Left renal pelvis (tissue), 4 donors: ENCODE measurements around the gene FBN1. TPM values are rescaled to one million over a fixed set of nuclear protein-coding genes. Genes with fewer than 3 reads are reported as not detected.

Experiments
- DNase-seq, 4 donors: peaks; one replicate each; pipeline ENCODE4 v3.0.0-alpha.2; 2013; ENCODE audit warnings: low read depth in 4 of 4, low spot score in 3 of 4
- polyA plus RNA-seq, 4 donors: library from polyadenylated mRNA; unstranded; fragments of 120-200 nt; gene quantifications; one replicate each; pipeline ENCODE4 v1.2.1, GENCODE V29; 2013; ENCODE audit not compliant: insufficient read length in 4 of 4

Gene FBN1
- polyA plus RNA-seq, 4 donors: 67.6 to 462 (median 133) TPM

GRCh38 chr15:48584090-48584811 is 61.3 kb downstream of the FBN1 start:
- DNase-seq: no peak

DNA sequence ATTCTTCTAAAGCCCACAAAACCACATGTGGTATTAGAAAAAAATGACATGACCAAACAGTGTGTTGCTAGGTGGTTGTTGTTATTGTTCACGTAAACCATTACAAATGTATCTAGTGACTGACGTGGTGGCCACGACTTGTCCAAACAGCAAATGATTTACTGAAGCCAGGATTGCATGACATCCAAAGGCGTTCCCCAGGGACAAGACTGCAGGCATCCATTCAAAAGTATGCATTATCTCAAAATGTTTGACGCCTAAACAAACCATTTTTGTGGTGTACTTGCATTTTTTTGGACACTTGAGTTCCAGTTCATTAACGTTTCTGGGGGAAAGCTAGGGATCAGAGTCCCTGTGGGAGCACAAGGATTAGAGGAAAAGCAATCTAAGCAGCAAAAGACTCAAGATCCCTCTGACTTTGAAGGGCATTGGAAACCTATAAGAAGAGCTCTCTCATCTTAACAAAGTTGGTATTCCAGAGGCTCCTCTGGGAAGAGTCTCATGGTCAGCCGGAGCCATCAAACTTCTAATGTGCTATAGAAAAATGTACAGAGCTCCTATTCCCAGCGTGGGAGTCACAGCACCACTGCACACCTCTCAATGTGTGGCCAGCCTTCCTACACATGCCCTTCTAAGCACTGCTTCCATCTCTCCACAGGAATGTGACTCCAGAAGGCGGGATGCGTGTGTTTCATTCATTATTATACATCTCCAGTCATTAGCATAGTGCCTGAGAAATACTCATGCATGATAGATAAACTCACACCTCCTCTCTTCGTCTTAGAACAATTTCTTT is 62.9 kb downstream of the FBN1 start:
- no peak for DNase-seq

DNA sequence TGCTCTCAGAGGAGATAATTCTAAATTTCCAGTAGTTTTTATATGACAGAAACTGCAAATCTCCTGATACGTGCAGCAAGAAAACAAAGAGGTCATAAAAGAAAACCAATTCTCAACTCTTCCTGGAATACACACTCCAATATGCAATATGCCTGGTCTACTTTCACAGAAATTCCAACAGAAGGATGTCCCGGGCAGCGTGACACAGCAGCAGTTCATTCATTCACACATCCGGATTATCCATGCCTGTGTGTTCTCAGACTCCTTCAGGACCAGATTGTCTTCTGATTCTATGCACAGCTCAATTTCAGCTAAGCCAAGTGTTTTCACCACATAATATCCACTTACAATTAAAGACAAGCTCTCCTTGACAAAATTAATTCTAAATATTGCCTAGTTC is 64.3 kb downstream of the FBN1 start:
- DNase-seq: no peak

GRCh38 chr15:48580736-48581135 is 64.8 kb downstream of the FBN1 start:
- no peak for DNase-seq

- no peak for DNase-seq
These were observed 65.4 kb downstream of the FBN1 start for GRCh38 chr15:48579945-48580671.

GRCh38 chr15:48578965-48579364 is 66.5 kb downstream of the FBN1 start:
- no peak for DNase-seq

GRCh38 chr15:48577469-48577868 is 68.0 kb downstream of the FBN1 start:
- no peak for DNase-seq

- no peak for DNase-seq
These were observed 71.3 kb downstream of the FBN1 start for GRCh38 chr15:48574187-48574586.

DNA sequence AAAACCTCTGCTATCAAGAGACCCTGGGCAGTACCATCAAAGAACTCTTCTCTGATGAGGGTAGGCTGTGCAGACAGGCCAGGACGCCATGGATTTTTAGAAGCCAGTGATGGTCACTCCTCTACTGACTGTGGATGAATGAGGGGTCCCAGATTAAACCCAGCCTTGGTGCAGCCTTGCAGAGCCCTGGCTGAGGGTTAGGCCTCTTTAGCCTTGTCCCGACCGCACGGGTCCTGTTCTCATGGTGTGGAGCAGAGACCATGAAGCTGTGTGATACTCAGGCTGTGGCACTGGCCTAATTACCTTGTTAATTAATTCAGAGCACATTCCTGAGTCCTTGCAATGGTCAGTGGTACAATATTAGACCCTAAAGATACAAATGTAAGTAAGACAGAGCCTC is 71.7 kb downstream of the FBN1 start:
- no peak for DNase-seq

GRCh38 chr15:48572823-48573222 is 72.7 kb downstream of the FBN1 start:
- DNase-seq: no peak

DNA sequence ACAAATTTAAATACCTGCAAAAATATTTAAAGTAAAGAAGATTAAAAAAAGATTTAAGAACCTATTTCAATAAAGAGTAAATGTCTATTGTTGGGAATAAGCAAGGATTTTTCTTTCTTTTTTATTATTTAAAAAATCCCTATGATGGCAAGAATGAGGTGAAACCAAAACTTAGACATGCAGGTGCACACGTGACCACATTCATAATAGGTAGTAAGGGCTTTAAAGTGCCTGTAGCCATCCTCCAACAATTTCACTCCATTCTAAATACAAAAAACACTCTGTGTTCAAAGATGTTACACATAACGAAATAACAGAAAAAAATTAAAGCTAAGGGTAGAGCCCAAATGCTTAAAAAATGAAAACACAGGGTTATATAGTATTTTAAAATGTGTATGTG is 74.0 kb downstream of the FBN1 start:
- DNase-seq: no peak

- DNase-seq: no peak
These were observed 74.7 kb downstream of the FBN1 start for GRCh38 chr15:48570822-48571221.

DNA sequence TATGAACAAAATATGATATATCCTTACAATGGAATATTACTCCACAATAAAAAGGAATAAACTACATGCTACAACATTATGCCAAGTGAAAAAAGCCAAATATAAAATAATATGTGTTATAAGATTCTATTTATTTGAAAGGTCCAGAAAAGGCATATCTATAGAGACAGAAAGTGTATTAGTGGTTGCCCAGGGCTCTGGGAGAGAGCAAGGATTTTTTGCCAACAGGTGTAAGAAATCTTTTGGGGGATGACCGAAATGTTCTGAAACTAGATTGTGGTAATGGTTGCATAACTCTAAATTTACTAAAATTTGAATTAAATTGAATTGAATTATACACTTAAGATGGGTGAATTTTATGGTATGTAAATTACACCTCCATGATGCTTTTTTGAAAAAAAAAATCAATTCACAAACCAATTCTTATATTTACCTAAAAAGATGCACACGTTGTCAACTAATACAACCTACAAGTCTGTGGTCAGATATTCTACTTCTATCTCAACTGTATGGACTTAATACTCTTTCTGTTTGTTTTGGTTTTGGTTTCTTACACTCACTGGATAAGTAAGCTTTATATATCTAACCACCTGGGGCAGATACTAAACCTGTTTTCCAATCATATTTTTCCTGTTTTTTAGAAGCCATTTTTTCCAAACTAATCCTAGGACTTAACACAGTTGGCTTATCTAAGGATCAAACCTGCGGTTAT is 75.8 kb downstream of the FBN1 start:
- no peak for DNase-seq

- no peak for DNase-seq
These were observed 78.8 kb downstream of the FBN1 start for GRCh38 chr15:48566668-48567067.

- no peak for DNase-seq
These were observed 79.7 kb downstream of the FBN1 start for GRCh38 chr15:48565560-48566482.

- DNase-seq: no peak
These were observed 80.8 kb downstream of the FBN1 start for GRCh38 chr15:48564690-48565089.

- DNase-seq: no peak
These were observed 81.6 kb downstream of the FBN1 start for GRCh38 chr15:48563934-48564333.

DNA sequence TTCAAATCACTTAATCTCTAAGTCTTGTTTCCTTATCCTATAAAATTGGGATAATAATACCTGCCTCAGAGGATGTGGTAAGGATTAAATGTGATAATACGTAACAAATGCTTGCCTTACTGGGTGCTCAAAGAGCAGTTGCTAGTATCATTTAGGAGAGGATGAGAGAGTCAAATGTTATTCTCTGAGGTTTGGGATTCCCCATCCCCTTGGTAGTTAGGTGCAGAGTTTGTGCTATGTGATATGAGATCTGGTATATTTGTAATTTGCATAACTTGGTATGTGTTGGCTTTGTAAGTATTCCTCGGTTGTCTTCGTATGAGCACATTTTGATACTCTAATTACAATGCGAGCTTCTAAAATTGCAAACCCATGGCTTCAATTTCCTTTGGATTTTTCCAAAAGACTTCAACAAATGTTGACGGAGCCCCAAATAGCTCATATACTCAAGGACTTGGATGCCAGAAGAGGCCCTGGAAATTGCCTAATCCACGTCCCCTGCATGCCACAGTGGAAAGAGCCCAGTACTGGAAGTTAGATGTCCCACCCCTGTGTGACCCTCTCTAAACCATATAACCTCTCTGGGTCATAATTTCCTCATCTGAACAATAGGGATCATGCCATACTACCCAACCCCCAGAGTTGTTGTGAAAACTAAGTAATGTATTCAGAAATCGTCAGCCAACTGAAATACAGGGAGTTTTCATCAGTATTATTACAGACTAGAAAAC is 85.0 kb downstream of the FBN1 start:
- DNase-seq: no peak

DNA sequence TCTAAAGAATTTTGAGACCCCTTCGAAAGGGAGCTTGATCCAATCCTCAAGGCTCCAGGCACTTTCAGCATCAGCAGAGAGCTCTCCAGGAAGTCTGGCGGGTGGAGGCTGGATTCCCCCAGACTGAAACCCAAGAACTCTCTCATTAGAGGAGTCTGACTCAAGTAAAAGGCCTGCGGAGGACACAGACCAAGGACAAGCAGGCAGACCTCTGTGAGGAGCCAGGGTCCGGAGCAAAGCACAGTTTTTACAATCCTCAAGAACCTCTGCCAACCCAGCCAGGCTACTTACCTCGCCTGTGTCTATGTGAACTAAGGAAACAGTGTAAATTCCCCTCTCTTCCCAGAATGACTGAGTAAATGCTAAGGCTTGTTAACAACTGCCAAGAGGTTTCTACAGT is 86.2 kb downstream of the FBN1 start:
- DNase-seq: peak in 2 of 4 donors; percentile 39 to 58
